CD4-positive, alpha-beta T cell treated with Interleukin-4 for 1 hour (primary cell): ENCODE measurements around the gene MTHFD2L.

Experiments used
- DNase-seq, 2 donors: peaks; one replicate each; pipeline ENCODE4 v3.0.0-alpha.2; 2020 to 2022

The MTHFD2L gene

GRCh38 chr4:74258963-74259362 lies 101.0 kb downstream of the MTHFD2L start:
- DNase-seq: no peak

- DNase-seq: no peak
Observed at GRCh38 chr4:74260036-74260435, 102.1 kb downstream of the MTHFD2L start.

- no peak for DNase-seq
Observed at GRCh38 chr4:74262522-74262921, 104.6 kb downstream of the MTHFD2L start.

- no peak for DNase-seq
Observed at GRCh38 chr4:74263551-74263950, 105.6 kb downstream of the MTHFD2L start.

GRCh38 chr4:74266081-74266480 lies 108.2 kb downstream of the MTHFD2L start:
- no peak for DNase-seq

- DNase-seq: no peak
Observed at GRCh38 chr4:74267998-74268606, 110.2 kb downstream of the MTHFD2L start.

- no peak for DNase-seq
Observed at GRCh38 chr4:74268643-74269042, 110.7 kb downstream of the MTHFD2L start.

- no peak for DNase-seq
Observed at GRCh38 chr4:74278490-74278889, 120.6 kb downstream of the MTHFD2L start.

- no peak for DNase-seq
Observed at GRCh38 chr4:74279716-74280115, 121.8 kb downstream of the MTHFD2L start.

- DNase-seq: no peak
Observed at GRCh38 chr4:74282926-74283325, 125.0 kb downstream of the MTHFD2L start.

GRCh38 chr4:74283614-74284013 lies 125.7 kb downstream of the MTHFD2L start:
- DNase-seq: no peak

GRCh38 chr4:74284053-74284452 lies 126.1 kb downstream of the MTHFD2L start:
- DNase-seq: no peak

GRCh38 chr4:74287164-74287563 lies 129.2 kb downstream of the MTHFD2L start:
- no peak for DNase-seq

GRCh38 chr4:74287791-74288190 lies 129.9 kb downstream of the MTHFD2L start:
- no peak for DNase-seq

- no peak for DNase-seq
Observed at GRCh38 chr4:74291471-74291870, 133.6 kb downstream of the MTHFD2L start.

- DNase-seq: no peak
Observed at GRCh38 chr4:74292111-74292870, 134.4 kb downstream of the MTHFD2L start.

- no peak for DNase-seq
Observed at GRCh38 chr4:74293558-74293957, 135.6 kb downstream of the MTHFD2L start.

GRCh38 chr4:74294681-74295080 lies 136.8 kb downstream of the MTHFD2L start:
- DNase-seq: no peak

GRCh38 chr4:74297539-74297938 lies 139.6 kb downstream of the MTHFD2L start:
- DNase-seq: no peak

GRCh38 chr4:74304095-74304625 lies 146.2 kb downstream of the MTHFD2L start:
- no peak for DNase-seq

GRCh38 chr4:74305000-74305399 lies 147.1 kb downstream of the MTHFD2L start:
- no peak for DNase-seq

GRCh38 chr4:74307170-74307569 lies 149.3 kb downstream of the MTHFD2L start:
- no peak for DNase-seq

- DNase-seq: peak in 1 of 2 donors; percentile 7
Observed at GRCh38 chr4:74308215-74308614, 150.3 kb downstream of the MTHFD2L start, which contains the start of gene EPGN. EPGN (plus strand) TSS chr4:74308470; CDS start chr4:74308534, 64 bp downstream.

- no peak for DNase-seq
Observed at GRCh38 chr4:74309223-74309622, 151.3 kb downstream of the MTHFD2L start.
